Iris pigment epithelial cell (primary cell): Measurements from ENCODE around the gene HMG20A.

ENCODE experiments used
- DNase-seq: peaks from one replicate; pipeline ENCODE4 v3.0.0-alpha.2; 2011; ENCODE audit warnings: low read depth

Gene HMG20A

DNA sequence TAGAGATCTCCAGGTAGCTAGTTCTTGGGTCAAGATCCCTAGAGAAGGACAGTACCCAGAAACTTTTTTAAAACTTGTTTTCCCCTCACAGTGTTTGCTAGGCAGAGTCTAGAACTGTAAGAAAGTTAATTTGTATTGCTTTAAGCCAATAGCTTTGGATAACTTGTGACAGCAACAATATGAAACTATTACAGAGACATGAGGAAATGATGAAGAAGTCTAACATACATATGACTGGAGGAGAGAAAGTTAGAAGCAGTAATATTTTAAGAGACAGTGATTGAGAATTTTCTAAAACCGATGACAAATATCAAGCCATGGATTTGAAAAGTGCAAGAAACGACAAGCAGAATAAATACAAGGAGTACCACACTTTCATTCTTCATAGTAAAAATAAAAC is 10.0 kb downstream of the HMG20A start:
- no peak for DNase-seq

DNA sequence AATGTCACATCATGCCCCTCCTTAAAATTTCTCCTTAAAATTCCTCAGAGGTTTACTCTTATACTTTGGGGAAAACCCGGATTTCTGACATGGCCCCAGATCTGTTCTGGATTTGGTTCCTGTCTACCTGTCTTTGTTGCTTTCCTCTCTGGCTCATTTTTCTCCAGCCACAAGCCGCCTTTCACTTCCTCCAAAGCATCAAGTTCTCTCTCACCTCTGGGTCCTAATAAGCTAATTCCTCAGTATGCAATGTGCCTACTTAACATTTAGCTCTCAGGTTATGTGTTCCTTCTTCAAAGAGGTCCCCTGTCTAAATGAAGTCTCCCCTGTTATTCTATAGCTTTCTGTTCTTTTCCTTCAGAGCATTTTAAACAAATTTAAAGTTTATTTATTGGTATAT is 16.1 kb downstream of the HMG20A start:
- DNase-seq, result no peak

DNA sequence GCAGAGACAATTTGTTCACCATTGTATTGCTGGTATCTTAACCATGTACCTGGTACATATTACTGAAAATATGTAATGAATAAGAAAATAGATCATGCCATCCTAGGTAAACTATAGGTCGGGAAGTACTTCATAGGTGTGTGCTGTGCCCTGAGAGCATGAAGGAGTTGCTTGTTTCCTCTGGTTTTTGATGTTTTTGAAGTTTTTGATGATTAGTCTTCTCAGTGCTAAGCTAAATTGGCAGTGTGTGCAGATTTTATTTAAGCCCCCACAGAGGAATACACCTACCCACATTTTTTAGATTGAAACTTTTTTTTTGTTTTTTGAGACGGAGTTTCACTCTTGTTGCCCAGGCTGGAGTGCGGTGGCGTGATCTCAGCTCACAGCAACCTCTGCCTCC is 16.6 kb downstream of the HMG20A start:
- no peak for DNase-seq

DNA sequence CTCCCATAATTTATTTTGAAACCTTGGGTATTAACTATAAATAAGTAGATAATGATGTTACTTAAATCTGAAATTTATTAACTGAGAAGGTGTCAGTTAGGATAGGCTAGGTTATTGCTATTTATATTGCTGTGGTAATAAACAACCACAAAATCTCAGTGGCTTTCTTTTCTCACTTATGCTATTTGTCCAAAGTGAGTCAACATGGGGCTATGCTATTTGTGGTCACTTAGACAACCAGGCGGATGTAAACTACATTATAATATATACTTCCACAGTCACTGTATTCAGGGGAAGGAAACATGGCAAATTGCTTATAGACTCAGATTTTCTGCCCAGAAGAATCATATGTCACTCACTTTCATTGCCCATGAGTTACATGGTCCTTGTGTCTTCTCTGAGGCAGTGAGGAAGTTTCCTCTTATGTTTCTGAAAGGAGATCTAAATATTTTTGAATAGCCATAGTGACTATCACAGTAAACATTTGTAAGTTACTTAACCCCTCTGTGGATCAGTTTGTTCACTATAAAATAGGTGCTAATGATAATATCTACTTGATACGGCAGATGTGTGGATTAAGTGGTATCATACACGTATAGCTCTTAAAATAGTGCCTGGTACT is 19.8 kb downstream of the HMG20A start:
- peak; percentile 85 for DNase-seq

DNA sequence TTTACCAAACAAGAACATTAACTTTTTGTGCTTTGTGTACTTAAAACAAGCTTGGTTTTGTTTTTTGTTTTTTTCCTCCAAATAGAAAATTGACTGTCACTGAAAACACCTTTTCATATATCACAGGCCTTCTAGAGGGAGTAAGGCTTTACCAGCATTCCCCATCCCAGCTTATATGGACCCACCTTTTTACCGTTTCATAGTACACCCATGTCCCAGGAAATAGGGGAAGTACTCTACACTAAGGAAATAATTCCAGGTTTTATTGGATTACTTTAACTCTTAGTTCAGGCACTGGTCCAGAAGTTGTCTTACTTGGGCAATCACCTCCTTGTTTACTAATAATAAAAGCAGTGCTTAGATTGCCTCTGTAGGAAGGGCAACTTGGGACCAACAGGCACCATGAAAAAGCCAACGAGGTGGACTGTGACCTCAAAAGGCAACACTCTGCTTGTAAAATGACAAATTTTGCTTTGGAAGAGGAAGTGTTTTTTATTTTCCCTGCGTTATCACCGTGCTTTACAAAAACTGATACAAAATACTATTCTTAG is 26.2 kb downstream of the HMG20A start:
- no peak for DNase-seq

DNA sequence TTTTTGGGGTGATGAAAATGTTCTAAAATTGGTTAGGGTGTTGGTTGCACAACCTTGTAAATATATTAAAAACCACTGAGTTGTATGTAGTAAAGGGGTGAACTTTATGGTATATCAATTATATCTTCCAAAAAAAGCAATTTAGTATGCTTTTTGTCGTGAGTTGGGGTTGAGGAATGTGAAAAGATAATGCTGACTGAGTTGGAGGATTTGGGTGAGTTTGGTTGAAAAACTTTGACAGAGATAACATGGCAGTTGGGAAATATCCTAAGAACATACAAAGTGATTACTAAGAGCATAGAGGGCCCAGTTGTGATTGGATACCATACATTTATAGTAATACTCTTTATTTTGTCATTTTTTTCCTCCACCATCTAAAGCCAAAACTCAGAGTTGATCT is 33.6 kb downstream of the HMG20A start:
- DNase-seq, result peak; percentile 70

DNA sequence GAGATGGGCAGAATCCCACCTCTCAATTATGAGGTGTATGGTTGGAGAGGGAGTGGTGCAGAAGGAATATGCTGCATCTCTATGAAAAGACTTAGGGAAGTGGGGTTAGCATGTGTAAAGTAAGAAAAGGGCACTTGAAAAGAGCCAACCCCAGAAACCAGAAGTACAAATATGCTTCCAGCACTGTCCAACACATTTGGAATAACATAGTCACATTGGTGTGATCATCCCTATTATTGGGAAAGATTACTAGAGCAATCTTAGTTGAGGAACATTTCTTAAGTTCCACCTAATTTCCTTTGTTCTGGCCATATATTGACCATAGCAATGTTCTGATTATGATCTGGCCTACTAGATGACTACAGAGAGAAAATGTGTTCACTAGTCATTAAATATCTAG is 34.3 kb downstream of the HMG20A start:
- no peak for DNase-seq

DNA sequence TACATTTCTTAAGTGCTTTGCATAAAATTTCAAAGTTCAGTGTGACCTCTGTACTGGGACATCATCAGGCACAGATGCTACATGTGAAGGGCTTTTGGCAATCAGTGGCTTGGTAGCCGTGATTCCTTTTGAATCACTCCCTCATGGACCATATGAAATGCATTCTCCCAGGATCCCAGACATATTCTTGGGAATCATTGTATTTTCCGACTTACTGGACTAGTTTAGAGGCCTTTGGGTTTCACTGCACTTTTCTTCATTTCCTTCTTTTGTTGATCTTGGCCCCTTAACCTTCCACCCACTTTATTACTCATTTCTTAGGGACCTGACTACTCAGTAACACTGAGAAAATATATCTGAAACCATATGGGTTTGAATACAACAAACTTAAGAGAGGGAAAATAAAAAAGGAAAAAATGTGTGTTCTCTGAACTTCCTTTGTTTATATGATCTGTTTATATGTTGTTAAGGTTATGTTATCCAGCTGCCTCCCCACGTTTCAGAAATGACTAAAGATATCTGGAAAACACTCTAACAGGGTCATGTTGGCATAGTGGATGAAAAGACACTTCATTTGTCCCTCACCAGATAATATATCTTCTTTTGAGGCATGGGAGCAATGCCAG is 35.1 kb downstream of the HMG20A start:
- peak; percentile 68 for DNase-seq

DNA sequence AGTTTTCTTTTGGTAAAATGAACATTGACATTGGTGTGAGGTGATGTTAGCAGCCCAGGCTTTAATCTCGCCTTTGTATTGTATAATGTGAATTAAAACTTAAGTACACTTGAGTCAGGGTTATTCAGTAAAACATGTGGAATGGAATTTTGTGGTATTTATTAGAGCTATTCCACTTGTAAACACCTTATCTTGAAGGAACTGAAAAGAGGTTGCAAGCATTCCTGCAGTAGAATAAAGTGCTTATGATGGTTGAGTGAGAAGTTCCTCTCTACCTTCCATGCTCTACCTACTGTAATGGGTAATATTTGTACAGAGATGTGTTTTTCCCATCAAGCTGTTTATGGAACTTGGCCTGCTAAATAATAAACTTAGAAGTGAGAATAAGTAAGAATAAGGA is 36.1 kb downstream of the HMG20A start:
- peak; percentile 49 for DNase-seq

DNA sequence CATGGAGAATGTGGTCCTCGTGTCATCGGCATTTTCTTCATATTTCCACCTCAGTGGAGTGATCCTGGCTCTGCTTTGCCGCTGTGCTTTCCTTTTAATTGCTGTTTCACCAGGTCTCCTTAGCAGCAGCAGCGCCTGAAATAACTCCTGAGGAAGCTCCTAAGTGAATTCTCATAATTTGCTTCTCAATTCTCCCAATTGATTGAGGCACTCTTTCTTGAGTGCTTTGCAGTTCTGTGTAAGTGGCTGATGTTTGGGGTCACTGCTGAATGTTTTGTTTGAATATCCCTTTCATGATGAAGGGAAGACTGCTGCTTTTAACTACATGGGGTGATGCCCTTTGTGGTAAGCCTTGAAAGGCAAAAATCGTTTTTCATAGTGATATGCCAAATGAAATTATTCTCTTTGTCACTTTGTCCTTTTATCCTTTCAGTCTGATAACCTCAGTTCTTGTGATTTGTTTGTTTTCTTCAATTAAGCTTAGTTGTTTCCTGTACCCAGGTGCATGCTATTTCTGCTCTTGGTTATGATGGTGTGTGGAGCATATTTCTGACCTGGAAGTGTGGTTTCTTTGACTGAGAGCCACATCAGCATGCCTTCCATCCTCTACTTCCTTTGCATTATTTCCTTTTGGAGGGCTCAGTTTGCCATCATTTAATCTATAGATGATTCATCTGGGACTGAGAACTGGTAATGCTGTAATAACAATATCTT is 36.7 kb downstream of the HMG20A start:
- DNase-seq, result no peak

DNA sequence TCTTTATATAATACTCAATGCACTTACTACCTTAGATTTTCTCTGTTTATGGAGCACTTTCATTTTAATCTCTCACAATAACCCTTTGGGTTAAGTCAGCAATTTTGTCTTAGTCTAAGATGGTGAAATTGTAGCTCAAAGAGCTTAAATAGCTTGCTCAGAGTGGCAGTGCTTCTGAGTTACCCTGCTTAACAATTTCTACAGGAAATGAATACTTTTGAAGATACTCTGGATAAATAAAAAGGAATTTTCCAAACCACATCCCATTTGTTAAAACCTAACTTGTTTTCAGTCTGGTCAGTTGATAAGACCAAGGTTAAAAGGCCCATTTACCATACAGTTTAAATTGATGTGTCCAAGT is 37.2 kb downstream of the HMG20A start:
- peak; percentile 76 for DNase-seq

DNA sequence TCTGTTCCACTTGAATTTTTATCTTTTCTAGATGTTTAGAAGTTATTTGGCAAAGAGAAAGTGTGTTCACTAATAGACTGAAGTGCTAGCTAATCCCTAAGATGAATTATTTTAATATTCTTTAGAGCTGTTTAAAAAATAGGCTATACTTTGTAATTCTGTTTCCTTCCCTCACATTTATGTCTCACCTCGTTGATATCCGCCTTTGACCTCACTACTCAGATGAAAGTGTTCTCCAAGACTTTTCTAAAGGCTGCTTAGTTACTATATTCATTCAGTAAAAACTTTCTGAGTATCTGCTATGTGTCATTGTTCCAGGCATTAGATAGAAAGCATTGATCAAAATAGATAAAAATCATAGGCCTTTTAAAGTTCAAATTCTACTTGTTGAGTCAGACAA is 38.3 kb downstream of the HMG20A start:
- no peak for DNase-seq

DNA sequence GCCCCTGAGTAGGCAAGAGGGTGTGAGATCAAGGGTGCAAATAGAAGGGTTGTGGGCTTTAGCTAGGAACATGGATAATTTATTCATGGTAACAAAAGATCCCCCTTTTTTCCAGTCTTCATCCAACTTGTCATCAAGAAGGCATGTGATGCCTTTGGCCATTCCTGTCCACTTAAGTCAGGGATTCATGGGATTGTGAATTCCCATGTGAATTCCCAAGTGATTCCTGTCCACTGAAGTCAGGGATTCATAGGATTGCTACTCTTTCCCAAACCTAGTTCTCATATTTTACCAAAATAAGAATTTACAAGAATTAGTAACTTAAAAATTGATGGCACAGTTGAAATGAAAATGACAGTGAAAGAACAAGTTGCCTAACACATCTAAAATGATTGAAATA is 40.8 kb downstream of the HMG20A start:
- DNase-seq, result no peak

DNA sequence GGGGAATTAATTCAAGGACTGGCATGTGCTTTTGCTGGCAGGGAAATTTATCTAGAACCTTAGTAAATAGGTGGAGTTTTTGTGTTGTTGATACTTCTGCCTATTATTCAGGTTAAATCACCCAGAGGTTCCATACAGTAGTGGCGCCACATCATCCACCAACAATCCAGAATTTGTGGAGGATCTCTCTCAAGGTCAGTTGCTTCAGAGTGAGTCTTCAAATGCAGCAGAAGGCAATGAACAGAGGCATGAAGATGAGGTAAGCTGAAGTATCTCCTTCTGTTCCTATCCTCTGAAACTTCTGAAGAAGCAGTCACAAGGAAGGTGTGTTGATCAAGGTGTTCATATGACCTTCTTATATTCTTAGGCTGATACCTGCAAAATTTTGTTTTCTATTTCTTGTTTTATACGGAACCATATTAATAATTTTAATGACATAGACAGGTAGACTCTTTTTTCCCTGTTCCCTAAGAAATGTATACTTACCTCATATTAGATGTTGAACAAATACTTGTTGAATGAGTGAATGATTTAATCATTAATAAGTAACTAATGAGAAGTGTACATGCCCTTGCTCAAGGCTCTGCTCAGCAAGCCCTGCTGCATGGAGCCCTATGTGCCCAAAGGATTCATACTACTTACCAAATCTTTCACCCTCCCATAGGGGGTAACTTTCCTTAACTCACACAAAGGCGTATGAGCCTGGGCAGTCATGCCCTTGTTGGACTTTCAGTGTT is 43.6 kb downstream of the HMG20A start:
- peak; percentile 67 for DNase-seq

DNA sequence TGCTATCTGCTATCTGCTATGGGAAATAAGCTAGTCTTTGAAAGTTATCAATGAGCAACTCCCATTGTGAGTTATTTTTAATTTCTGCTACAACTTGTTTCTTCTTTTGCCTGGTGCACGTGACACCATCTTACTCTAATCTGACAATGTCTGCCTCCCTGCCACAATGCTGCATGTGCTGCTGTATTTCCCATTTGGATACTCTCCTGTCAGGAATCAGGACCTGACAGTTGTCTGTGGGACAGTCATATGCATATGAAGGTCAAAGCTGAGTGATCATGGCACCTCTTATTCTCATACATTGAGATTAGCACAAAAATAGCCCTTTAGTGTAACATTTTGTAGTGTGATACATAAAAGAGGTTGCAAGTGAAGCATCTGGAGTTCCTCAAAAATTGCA is 45.8 kb downstream of the HMG20A start:
- DNase-seq, result no peak

DNA sequence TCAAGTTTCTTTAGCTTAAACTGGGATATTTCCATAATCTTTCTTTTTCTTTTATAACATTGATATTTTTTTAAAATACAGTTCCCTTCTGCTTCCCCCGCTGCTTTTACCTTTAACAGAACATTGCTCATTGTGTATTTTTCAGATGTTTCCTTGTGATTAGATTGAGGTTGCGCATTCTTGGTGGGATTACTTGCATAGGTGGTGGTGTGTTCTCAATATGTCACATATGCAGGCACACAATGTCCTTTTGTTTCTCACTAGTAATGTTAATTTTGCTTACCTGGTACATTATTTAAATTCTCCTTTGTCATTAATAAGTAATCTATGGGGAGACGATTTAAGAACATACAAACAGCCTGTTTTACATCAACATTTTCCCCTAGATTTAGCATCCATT is 48.2 kb downstream of the HMG20A start:
- DNase-seq, result no peak

DNA sequence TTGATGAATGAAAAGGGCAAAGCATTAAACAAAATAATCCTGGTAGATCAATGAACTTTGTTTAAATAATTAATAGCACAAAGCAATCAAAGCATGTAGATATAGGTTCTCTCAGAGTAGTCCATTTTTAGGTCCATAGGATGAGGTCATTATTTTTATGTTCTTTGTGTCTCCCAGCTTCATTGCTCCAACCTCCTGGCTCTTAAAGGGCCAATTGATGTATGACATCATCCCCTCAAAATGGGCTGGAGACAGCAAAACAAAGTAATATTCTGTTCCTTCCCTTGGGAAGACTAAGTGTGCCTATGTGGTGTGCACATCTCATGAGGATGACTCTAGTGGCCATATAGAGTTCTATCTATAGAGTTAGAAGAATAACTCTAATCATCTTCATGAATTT is 49.5 kb downstream of the HMG20A start:
- DNase-seq, result no peak

DNA sequence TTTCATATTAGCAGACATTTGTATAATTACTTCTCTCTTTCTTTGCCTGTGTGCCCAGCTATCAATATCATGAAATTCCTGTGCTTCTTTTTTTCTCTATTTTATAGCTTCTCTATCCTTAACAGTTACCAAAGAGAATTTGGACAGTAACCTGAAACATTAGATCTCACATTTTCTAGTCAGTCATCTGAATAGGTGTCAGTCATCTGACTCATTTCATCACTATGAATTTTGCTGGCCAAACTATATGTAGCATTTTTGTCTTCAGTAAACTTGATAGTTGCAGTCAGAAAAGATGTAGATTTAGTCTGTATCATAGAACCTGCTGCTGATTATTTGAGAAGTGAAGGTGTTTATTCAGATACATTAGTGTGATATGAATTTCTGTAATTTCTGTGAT is 52.6 kb downstream of the HMG20A start:
- no peak for DNase-seq

DNA sequence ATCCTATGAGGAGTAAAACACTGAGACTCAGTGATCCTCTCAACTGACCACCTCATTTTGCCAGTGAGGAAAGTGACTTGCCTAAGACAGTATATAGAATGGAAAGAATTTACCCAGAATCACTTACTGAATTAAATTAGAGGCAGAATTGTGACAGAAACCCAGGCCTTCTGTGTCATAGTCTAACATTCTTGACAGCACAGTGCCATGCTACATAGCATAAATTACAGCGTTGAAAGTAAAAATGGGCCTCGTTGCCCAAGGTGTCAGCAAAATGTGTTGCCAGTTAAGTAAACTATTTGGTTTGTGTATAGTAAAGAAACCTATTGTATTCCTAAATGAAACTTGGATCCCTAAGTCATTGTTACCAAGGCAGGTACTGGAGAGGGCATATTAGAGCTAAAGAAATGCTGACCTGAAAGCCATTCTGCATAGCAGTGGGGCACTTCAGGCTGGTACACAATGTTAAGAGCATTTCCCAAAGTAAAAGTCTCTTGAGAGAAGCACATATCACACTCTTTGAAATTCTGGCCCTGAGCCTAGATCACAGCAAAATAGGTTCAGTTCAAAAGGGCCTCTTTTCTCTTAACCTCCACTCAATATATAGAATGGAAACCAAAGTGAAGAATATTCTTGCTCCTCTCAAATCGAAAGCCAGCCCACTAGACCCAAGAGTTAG is 53.8 kb downstream of the HMG20A start:
- no peak for DNase-seq

DNA sequence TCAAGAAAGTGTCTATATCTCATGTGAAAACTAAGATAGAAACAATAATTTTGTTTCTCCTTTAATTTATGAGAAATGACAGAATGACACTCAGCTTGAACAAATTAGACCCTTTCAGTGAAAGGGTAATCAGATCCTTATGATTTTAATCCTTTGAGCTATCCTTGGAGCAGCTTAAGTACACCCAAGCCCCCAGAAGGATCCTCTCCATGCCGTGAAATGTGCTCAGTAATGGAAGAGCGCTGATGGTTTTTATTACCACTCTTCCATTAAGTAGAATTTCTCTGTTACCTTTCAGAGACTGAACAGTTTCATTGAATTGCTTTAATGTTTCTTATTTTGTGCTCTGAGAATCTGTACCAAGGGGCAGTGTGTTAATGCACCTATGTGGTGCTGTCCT is 54.3 kb downstream of the HMG20A start:
- no peak for DNase-seq

DNA sequence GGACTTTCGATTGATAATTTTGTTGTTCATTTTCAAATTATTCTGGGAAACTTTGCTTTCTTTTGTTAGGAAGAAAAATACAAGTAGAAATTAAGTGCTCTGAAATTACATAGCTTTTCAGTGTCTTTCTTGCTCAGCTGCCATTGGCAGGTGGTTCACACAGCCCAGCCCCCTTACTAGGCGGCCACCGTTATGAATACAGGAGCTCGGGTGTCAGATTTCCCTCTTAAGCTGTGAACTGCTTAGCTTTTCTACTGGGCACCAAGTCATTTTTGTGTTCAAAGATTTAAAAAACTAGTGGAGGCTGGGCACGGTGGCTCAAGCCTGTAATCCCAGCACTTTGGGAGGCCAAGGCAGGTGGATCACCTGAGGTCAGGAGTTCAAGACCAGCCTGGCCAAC is 55.2 kb downstream of the HMG20A start:
- DNase-seq, result no peak

DNA sequence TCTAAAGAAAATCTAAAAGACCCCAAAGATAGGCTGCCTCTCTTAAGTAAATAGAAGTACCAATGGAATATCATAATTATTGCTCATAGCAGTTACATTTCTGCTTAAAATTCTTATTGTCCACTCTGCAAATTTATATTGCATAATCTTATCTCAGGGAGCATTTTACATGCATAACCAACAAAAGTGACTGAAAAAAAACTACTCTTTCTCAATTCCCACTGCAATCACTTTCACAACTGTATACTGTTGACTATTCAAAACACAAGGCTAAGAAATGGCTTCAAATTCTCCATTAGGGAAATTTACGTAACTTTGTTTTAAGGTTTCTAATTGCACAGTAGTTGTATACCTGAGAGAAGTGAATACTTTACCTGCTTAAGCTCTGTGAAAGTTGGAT is 56.3 kb downstream of the HMG20A start:
- no peak for DNase-seq
